Activated naive CD4-positive, alpha-beta T cell treated with anti-CD3 and anti-CD28 coated beads for 36 hours (primary cell): ENCODE measurements around the gene SYT2. TPM values are rescaled to one million over a fixed set of nuclear protein-coding genes. Genes with fewer than 3 reads are reported as not detected.

Source experiments
- CTCF ChIA-PET: fragments of 350-600 bp; sonication (Branson Sonifier 250); formaldehyde crosslinking; loops from one replicate; lab custom pipeline; 2021; ENCODE audit warnings: antibody characterized with exemption; lab: Charles Lee
- DNase-seq: peaks from one replicate; pipeline ENCODE4 v3.0.0-alpha.2; 2020
- H3K27ac Mint-ChIP-seq: one replicate; pipeline ENCODE4 v1.8.0; 2021; ENCODE audit warnings: mild to moderate bottlenecking, mixed read lengths
- H3K27me3 Mint-ChIP-seq: one replicate; pipeline ENCODE4 v1.8.0; 2021; ENCODE audit warnings: low read depth, mixed read lengths
- H3K36me3 Mint-ChIP-seq: one replicate; pipeline ENCODE4 v1.8.0; 2021; ENCODE audit warnings: low read depth, mixed read lengths
- H3K4me1 Mint-ChIP-seq: one replicate; pipeline ENCODE4 v1.8.0; 2021; ENCODE audit warnings: low read depth, mixed read lengths
- H3K4me3 Mint-ChIP-seq: one replicate; pipeline ENCODE4 v1.8.0; 2021; ENCODE audit warnings: mild to moderate bottlenecking, moderate library complexity, mixed read lengths
- H3K9me3 Mint-ChIP-seq: one replicate; pipeline ENCODE4 v1.8.0; 2021; ENCODE audit warnings: mixed read lengths
- intact Hi-C: fragments of 100-400 bp; cut with micrococcal nuclease; formaldehyde crosslinking; loops from one replicate; pipeline ENCODE4 v1.15.1; 2023
- total RNA-seq, 2 experiments: library from RNA; stranded (reverse); gene quantifications; one replicate each; pipeline ENCODE4 v1.2.3, GENCODE V29; 2021

Gene SYT2
- total RNA-seq, 2 experiments from 2014 or later, result not detected

DNA sequence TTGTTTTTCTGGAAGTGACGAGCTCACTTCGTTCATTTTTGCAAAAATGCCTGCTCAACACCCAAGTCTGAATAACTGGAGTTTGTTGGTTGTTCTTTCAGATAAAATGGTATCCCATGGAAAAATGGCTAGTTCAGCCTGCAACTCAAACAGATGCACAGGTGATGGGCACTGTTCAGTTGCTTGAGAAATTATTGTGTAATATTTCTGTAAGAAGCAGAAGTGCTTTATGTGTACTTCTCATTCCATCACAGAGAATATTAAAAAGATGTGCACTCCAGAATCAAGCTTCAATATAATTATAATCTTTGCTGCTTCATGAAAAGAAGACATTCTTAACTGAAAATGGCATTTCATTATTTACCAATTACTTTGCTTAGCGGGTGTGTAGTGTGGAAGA lies 9.1 kb downstream of the SYT2 start:
- CTCF ChIA-PET, result interaction anchor here (1.2 kb wide), 1 partner anchor 19 kb away, joined by 7 read pairs; no protein-coding TSS in a partner anchor
- Mint-ChIP-seq H3K9me3 (no peaks in the 10 kb centered on the region), H3K36me3 (no peaks in the 10 kb centered on the region), H3K27me3 (peaks cover 27% of the 10 kb centered on the region), H3K4me3 (no peak overlapping the region), H3K4me1 (no peaks in the 10 kb centered on the region), H3K27ac (no peak overlapping the region)
- no peak for DNase-seq
- intact Hi-C loops, result no loop called here

DNA sequence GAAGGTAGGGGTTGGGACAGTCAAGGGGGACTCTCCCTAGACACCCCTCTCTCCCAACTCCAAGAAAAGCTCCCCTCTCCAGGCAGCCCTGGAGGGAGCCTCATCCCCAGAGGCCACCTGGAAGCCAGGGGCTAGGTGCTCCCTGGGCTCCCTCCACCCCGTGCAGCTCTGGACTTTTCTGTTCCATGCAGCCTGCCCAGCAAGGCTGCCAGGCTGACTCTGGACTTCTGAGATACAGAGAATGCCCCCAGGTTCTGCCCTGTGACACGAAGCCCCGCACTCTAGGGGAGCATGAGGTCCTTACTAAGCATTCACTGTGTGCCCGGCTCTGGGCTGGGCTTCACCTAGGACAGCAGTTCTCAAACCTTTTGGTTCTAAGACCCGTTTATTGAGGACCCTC lies 10.2 kb downstream of the SYT2 start:
- no peaks in the 10 kb centered on the region for H3K4me1 Mint-ChIP-seq
- H3K27ac Mint-ChIP-seq, result no peak overlapping the region
- H3K4me3 Mint-ChIP-seq, result no peak overlapping the region
- H3K36me3 Mint-ChIP-seq, result no peaks in the 10 kb centered on the region
- DNase-seq, result no peak
- CTCF ChIA-PET, result interaction anchor here (1.2 kb wide), 1 partner anchor 20 kb away, joined by 7 read pairs; no protein-coding TSS in a partner anchor
- peaks cover 29% of the 10 kb centered on the region for H3K27me3 Mint-ChIP-seq
- H3K9me3 Mint-ChIP-seq, result no peaks in the 10 kb centered on the region
- intact Hi-C loops, result no loop called here

DNA sequence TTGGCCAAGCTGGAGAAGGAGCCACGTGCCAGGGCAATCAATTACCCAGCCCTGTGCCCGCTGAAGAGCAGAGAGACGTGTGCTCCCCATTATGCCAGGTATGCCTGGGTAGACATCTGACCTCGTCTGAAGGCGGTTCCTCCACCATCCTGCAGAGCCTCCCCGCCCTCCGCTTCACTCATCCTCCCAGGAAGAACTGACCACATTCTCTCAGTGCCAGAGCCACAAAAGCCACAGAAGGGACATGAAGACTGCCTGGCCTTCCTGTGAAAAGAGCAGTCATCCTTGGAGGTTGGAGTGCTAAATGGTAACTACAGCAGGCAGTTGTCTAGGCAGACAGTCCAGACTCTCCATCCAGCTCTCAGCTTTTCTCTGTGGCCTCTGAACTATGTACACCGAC lies 12.0 kb downstream of the SYT2 start:
- no peak for DNase-seq
- intact Hi-C loops, result no loop called here
- H3K27me3 Mint-ChIP-seq, result peaks cover 33% of the 10 kb centered on the region
- H3K4me3 Mint-ChIP-seq, result no peak overlapping the region
- H3K4me1 Mint-ChIP-seq, result no peaks in the 10 kb centered on the region
- CTCF ChIA-PET, result interaction anchor here (2.1 kb wide), 1 partner anchor 22 kb away, joined by 6 read pairs; no protein-coding TSS in a partner anchor
- no peaks in the 10 kb centered on the region for H3K36me3 Mint-ChIP-seq
- no peaks in the 10 kb centered on the region for H3K9me3 Mint-ChIP-seq
- no peak overlapping the region for H3K27ac Mint-ChIP-seq

DNA sequence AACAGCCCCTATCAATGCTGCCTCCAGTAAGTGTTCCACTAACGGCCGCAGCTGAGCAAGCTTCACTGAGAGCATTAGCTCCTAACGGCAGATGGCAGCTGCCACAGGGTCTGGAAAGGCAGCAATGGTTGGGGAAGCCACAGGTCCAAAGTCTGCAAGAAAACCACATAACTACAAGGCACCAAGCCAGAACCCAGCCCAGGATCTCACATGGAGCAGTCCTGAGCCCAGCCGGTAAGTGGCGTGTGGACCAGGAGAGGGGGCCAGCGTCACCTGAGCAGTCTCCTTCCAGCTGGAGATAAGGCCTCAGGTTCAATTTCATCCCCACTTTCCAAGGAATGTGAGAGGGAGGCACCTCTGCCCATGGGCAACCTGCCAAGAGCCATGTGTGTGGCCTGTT lies 13.2 kb downstream of the SYT2 start:
- intact Hi-C loops, result no loop called here
- CTCF ChIA-PET, result interaction anchor here (2.1 kb wide), 1 partner anchor 23 kb away, joined by 6 read pairs; no protein-coding TSS in a partner anchor

DNA sequence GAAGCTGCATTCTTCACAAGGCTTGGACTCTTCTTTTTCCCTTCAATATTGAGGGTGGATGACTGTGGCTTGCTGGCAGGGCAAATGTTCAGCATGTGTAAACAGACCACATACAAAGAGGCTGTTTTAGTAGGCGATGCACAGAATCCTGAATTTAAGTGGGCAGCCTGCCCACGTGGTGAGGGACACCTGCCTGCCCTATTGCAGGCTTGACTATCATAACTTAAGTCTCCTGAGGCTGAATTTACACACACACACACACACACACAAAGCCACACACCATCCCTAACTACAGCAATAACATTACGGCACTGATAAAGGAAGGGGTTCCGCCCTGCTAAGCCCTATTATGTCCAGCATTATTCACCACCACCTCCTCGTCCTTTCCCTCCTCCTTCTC lies 15.9 kb downstream of the SYT2 start:
- Mint-ChIP-seq H3K36me3 (no peaks in the 10 kb centered on the region), H3K4me1 (no peaks in the 10 kb centered on the region), H3K4me3 (no peak overlapping the region), H3K27ac (no peak overlapping the region), H3K27me3 (peaks cover 52% of the 10 kb centered on the region), H3K9me3 (peaks cover 3% of the 10 kb centered on the region)
- CTCF ChIA-PET, result no interaction called here
- intact Hi-C loops, result no loop called here
- DNase-seq, result no peak

More for the DNA sequence above, 13.2 kb downstream of the SYT2 start:
- H3K27me3 Mint-ChIP-seq, result peaks cover 37% of the 10 kb centered on the region
- no peak overlapping the region for H3K27ac Mint-ChIP-seq
- H3K4me3 Mint-ChIP-seq, result no peak overlapping the region
- H3K36me3 Mint-ChIP-seq, result no peaks in the 10 kb centered on the region
- H3K9me3 Mint-ChIP-seq, result peaks cover 3% of the 10 kb centered on the region
- DNase-seq, result no peak
- H3K4me1 Mint-ChIP-seq, result no peaks in the 10 kb centered on the region

DNA sequence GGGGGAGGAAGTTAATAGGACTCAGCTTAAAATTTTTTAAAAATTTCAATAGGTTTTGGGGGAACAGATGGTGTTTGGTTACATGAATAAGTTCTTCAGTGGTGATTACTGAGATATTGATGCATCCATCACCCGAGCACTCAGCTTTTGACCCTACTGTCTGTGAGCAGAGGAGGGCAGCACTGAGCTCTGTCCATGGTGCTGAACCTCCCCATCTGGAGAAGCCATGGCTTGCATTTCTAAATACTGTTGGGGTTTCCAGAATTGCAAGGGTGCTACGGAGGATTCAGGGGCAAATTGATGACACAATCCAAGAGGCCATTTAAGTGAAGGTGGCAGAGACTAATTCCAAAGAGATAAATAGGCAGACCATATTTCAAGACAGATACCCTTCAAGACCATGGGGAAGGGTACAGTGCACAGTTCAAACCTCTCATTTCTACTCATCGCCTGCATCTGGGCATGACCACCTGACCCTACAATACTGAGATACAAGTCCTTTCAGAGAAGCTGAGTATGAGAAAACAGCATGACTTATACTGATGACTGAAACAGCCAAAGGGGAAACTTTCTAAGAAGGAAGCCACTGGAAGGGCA lies 17.2 kb downstream of the SYT2 start:
- H3K27me3 Mint-ChIP-seq, result peaks cover 57% of the 10 kb centered on the region
- intact Hi-C loops, result no loop called here
- H3K4me1 Mint-ChIP-seq, result no peaks in the 10 kb centered on the region
- H3K4me3 Mint-ChIP-seq, result no peak overlapping the region
- peaks cover 3% of the 10 kb centered on the region for H3K9me3 Mint-ChIP-seq
- H3K27ac Mint-ChIP-seq, result no peak overlapping the region
- CTCF ChIA-PET, result interaction anchor here (0.7 to 1.8 kb wide), 4 partner anchors 9 to 347 kb away, joined by 3 to 7 read pairs (median 5); no protein-coding TSS in a partner anchor
- H3K36me3 Mint-ChIP-seq, result no peaks in the 10 kb centered on the region
- DNase-seq, result peak; percentile 83

DNA sequence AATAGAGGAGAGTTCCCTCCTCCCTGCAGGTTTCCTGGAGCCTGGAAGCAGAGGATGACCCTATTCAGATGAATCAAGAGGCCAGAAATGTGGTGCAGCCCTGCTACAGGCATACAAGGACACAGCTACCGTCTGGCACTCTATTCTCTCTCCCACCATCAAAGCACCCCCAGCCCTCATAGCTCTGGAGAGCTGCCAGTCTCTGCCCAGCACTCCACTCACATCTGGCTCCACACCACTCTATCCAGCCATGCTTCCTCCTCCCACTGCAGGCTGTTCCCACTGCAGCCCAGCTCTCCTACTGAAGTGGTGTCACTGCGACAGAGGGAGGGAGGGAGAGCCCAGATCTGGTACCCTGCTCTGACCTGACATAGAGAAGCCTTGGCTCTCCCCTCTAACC lies 18.4 kb downstream of the SYT2 start:
- Mint-ChIP-seq H3K36me3 (no peaks in the 10 kb centered on the region), H3K4me1 (no peaks in the 10 kb centered on the region), H3K27ac (no peak overlapping the region), H3K9me3 (peaks cover 3% of the 10 kb centered on the region), H3K4me3 (no peak overlapping the region), H3K27me3 (peaks cover 60% of the 10 kb centered on the region)
- DNase-seq, result no peak
- intact Hi-C loops, result no loop called here
- CTCF ChIA-PET, result interaction anchor here (0.6 to 1.8 kb wide), 2 partner anchors 28 kb away, joined by 3 to 7 read pairs; no protein-coding TSS in a partner anchor

DNA sequence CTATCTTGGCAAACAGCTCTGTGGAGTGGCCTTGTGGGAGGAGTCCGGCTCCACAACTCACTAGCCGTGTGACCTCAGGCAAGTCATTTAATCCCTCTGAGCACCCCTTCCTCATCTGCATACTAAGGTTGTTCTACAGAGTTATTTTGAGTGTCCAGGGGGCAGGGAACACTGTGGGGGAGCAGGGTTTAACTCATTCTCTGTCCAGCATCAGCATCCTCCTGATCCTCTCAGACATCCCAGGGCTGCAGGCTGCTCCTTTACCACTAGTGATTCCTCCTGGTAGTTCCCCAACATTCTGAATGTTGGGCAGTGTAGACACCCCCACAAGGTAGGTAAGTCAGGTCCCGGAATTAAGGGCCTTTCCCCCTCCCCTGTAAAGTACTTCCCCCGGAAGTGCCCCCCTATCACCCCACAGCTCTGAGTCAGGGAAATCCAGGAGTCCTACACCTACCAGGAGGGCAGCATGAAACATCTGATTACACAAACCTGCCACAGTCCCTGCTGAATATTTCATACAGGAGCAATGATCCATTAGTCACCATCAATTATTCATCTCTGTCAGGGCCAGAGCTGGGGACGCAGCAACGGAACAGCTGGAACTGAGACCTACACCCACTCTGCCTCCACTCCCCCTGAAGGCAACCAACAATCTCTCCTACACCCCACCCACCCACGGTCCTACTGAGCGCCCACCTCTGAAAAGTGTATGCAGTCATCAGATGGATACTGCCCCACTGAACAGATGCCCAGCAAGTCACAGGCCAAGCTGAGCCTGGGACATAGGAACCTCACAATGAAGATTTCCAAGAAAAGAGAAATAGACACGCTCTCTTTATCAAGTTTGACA lies 20.5 kb downstream of the SYT2 start:
- peaks cover 47% of the 10 kb centered on the region for H3K27me3 Mint-ChIP-seq
- CTCF ChIA-PET, result no interaction called here
- DNase-seq, result no peak
- H3K4me1 Mint-ChIP-seq, result no peaks in the 10 kb centered on the region
- no peak overlapping the region for H3K27ac Mint-ChIP-seq
- H3K36me3 Mint-ChIP-seq, result no peaks in the 10 kb centered on the region
- H3K9me3 Mint-ChIP-seq, result peaks cover 3% of the 10 kb centered on the region
- no peak overlapping the region for H3K4me3 Mint-ChIP-seq
- intact Hi-C loops, result no loop called here

DNA sequence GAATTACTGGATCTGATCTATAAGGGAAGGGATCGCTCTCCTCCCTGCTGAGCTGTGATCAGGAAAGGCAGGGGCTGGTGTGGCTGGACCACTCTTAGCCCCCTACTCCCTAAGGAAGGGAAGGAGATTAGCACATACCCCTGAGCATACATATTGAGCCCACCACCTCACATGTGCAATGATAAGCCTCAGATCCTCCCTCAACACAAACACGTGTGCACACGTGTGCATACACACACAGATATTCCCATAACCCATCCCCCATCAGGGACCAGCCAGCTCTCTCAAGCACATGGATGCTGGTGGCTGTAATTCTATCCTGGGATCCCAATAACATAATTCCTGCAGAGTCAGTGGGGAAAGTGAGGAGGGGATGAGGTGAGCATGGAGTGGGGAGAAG lies 21.2 kb downstream of the SYT2 start:
- no peak overlapping the region for H3K27ac Mint-ChIP-seq
- H3K9me3 Mint-ChIP-seq, result peaks cover 3% of the 10 kb centered on the region
- no peak for DNase-seq
- peaks cover 43% of the 10 kb centered on the region for H3K27me3 Mint-ChIP-seq
- intact Hi-C loops, result no loop called here
- no peak overlapping the region for H3K4me3 Mint-ChIP-seq
- H3K36me3 Mint-ChIP-seq, result no peaks in the 10 kb centered on the region
- CTCF ChIA-PET, result no interaction called here
- no peaks in the 10 kb centered on the region for H3K4me1 Mint-ChIP-seq

DNA sequence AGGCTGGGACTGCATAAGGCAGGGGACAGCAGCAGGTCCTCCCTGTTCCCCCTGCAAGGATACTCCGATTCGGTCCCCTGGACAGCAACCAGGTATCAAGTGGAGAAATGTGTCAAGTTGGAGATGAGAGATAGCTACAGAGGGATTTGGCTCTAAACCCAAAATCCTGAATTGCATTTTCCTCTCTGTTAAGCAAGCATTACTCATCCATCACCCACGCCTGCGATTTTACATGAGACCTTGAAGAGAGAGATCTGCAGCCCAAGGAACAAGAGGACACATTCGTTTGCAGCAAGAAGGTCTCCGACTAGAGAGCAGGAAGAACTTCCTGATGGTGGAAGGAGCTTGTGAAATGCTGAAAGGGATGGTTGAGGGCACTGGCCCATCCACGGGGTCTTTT lies 21.9 kb downstream of the SYT2 start:
- DNase-seq, result no peak
- Mint-ChIP-seq H3K9me3 (peaks cover 3% of the 10 kb centered on the region), H3K4me1 (no peaks in the 10 kb centered on the region), H3K27ac (no peak overlapping the region), H3K27me3 (peaks cover 39% of the 10 kb centered on the region), H3K4me3 (no peak overlapping the region), H3K36me3 (no peaks in the 10 kb centered on the region)
- CTCF ChIA-PET, result no interaction called here
- intact Hi-C loops, result no loop called here

DNA sequence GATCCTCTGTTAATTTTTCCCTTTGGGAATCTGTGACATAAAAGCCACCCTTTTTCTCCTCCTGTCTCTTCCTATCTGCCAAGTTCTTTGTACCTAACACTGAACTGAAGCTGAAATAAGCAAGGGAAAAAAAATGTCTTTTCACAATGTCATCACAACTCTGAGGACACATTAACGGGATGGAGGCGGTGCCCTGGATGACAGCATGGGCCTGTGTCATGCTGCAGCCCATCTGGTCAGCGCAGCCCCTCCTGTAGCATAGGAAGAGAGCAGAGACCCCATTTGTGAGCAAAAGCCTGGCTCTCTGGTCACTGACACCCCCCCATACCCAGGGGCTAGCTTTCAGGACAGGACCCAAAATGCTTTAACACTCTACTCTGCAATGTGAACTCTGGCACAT lies 22.5 kb downstream of the SYT2 start:
- no peaks in the 10 kb centered on the region for H3K36me3 Mint-ChIP-seq
- DNase-seq, result no peak
- intact Hi-C loops, result no loop called here
- H3K4me1 Mint-ChIP-seq, result no peaks in the 10 kb centered on the region
- no peak overlapping the region for H3K27ac Mint-ChIP-seq
- CTCF ChIA-PET, result interaction anchor here (0.6 kb wide), 1 partner anchor 60 kb away, joined by 3 read pairs; no protein-coding TSS in a partner anchor
- H3K27me3 Mint-ChIP-seq, result peaks cover 35% of the 10 kb centered on the region
- H3K4me3 Mint-ChIP-seq, result no peak overlapping the region
- H3K9me3 Mint-ChIP-seq, result no peaks in the 10 kb centered on the region

DNA sequence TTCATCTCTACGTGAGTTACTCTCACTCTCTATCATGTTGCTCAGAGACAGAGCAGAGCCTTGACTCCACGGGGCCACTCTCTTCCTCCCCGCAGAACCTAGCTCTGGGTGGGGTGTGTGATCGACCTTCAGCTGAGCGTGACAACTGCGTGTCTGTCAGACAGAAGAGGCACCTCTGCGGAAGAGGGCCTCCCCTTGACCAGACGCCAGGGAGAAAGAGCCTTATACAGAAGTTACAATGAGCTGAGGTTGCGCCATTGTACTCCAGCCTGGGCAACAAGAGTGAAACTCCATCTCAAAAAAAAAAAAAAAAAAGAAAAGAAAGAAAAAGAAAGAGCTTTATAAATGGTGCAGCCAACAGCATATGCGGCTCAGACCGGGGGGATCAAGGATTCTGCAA lies 22.9 kb downstream of the SYT2 start:
- Mint-ChIP-seq H3K27me3 (peaks cover 35% of the 10 kb centered on the region), H3K9me3 (no peaks in the 10 kb centered on the region), H3K36me3 (no peaks in the 10 kb centered on the region), H3K4me3 (no peak overlapping the region), H3K4me1 (no peaks in the 10 kb centered on the region), H3K27ac (no peak overlapping the region)
- intact Hi-C loops, result no loop called here
- CTCF ChIA-PET, result interaction anchor here (0.6 to 1.2 kb wide), 2 partner anchors 32 to 60 kb away, joined by 3 to 4 read pairs; no protein-coding TSS in a partner anchor
- DNase-seq, result no peak
